NCI-H2081 treated with DMSO at 0.1 percent for 48 hours (cell line): ENCODE data around the gene GSX2.

Experiments used
- DNase-seq: peaks from one replicate; lab custom pipeline; 2025; lab: John Stamatoyannopoulos, UW

Gene GSX2

DNA sequence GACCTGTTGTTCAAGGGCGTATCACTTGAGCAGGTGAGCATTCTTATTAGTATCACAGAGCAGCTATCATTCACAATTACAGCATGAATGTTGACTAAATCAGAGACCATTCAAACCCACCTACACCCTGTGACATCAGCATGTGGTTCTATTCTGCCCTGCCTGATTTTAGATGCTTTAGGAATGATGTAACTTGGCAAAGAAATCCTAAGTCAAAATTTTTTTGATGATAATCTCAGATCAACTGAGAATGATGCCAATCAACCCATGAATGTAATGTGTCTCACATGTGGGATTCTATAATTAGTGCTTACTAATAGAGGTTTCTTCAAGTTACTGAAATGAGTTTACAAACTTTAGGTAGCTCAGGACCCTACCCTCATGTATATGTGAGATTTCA, 22.2 kb upstream of the GSX2 start:
- no peak for DNase-seq

DNA sequence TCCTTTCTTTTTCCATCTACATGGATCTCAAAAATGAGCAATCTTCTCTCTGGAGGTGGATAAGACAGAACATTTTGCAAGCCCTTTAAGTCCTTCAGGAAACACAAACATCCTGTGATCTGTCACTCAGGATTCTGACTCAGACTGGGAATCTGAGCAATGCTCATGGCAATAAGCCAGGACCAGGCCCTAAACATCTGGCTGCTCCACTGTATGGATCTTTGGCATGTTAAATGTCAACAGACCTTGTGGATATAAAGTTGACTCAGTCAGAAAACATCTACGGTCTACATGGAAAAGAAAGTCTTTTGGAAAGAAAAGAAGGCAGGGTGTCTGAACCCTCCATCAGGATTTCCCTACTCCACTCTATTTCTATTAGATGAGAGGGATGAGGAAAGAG, 17.8 kb upstream of the GSX2 start:
- no peak for DNase-seq

DNA sequence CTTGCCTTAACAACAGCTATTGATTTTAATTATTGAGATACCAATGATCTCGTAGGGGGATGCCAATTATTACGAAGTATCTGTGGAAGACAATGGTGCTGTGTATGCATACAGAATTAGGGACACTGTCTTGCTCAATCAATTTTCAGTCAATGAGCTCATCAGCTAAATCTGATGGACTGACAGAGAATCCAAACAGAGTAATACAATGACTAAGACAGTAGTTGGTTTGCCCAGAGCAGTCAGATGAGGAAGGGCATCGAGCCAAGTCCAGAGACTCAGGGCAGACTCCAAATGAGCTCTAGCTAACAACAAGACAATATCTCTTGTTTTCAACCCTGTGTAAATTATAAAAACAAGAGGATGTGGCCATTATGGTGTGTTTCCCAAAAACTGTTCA, 14.7 kb upstream of the GSX2 start:
- no peak for DNase-seq

DNA sequence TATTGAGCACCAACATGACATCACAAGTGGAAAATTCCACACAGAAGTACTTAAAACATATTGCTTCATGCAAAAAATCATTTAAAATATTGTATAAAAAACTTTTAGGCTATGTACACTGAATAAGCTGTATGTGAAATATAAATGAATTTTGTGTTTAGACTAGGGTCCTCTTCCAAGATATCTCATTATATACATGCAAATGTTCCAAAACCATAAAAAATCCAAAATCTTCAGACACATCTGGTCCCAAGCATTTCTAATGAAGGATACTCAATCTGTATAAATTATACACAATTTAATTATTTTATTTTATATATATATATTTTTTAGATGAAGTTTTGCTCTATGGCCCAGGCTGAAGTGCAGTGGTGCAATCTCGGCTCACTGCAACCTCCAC, 10.1 kb upstream of the GSX2 start:
- no peak for DNase-seq

DNA sequence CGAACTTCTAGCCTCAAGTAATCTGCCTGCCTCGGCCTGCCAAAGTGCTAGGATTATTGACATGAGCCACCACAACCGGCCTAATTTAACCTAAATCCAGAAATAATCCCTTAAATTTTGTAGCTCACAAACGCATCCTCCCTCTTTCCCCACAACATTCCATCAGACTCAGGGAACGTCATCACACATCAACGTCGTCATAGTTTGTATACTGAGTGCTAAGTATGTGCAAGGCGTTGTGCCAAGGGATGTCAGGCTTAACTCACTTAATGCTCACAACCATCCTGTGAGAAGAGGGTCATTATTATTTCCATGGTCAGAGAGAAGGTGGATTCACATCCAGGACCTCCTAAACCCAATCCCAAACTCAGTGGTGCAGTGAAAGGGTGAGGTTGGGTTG, 9.6 kb upstream of the GSX2 start:
- DNase-seq, result no peak

DNA sequence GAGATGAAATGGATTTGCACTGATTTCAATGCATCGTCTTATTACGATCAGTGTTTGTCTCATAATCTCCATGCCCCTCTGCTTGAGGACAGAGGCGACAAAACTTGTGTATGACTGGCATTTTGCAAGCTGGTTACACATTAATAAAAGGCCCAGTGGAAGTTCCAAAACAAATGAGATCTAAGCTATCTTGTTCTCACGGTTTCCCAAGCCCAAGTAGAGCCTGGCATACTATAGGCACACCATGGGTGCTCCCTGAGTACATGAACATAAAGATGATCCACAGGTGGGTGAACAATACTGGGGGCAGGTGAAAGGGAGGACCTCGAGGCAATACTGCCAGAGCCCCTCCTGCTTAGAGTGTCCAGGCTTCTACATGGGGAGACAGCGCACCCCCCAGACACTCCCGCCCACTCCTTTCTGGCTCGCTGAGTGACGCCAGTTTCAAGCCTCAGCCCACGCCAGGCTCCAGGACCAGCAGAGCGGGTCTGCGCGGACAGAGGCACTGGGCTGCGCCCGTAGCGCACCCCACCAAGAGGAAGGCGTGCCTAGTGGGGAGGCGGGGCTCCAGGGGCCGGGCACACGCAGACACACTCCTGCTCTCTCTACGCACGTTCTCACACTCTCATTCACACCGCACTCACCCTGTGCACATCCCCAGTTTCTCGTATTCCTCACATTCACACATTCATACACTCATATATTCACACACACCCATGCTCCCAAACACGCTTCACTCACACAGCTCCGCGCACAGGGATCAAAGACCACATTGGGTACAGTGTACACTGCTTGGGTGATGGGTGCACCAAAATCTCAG, 8.9 kb upstream of the GSX2 start:
- DNase-seq, result no peak

DNA sequence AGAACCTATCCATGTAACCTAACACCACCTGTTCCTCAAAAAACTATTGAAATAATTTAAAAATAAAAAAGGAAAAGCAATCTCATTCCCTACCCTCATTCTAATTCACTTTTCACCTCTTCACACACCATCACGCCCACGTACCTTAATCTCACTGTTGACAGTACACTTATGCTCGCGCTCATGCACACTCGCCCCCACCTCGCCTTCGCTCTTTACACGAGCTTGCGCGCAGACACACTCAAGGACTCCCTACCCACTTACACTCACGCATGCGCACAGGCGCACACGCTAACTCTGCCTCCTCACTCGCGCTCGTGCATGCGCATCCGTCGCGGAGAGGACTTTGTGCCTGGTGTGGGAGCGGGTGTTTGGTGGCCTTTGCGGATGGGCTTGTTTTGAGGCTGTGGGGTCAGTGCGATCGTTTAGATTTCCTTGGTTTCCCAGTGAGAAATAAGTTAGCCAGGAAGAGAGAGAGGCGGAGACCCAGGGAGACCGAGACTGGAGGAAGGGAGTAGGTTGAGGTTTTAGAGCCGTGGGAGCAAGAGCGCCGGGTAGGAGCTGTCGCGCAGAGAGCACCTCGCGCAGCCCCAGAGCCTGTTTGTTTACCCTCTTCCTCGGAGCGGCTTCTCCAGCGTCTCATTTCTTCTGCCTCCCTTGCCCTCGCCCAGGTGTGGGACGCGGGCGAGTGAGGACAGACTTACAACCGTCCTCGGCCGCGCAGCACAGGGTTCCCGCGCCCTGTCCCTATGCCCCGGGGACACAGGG, 8.1 kb upstream of the GSX2 start:
- peak; percentile 13 for DNase-seq

DNA sequence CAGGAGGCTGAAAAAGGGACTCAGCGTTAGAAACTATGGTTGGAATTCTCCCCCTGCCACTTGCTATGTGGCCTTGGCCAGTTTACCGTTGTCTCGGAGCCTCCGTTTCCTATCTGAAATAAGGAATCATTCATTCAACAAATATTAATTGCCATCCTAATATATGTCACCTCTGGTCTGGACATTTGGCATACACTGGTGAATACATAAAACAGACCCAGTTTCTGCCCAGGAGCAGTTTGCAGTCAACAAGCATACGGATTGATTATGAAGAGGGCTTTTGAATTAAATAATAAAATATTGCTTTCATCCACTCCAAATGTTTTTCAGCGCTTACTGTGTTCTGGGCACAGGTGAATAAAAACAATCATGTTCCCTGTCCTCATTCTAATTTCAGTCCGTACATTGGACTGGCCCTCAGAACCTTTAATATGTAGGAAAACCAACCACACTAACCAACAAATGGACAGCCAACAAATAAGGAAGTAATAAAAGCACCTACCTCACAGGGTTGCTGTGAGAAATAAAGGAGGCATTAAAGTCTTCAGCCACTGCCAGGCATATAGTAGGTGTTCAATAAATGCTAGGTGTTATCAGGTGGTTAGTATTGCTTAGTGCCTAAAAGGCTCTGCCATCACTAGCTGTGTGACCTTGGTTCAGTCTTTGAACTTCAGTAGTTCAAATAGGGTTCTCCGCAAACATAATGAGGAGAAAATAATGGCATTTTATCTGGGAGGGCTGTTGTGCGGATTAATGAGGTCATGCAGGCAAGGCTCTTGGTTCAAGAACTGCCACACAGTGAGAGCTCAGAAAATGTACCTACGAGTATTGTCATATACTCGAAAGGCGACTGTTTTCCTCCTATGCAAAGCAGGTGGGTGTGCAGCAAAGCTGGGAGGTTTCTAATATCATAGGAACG, 7.3 kb upstream of the GSX2 start:
- no peak for DNase-seq

DNA sequence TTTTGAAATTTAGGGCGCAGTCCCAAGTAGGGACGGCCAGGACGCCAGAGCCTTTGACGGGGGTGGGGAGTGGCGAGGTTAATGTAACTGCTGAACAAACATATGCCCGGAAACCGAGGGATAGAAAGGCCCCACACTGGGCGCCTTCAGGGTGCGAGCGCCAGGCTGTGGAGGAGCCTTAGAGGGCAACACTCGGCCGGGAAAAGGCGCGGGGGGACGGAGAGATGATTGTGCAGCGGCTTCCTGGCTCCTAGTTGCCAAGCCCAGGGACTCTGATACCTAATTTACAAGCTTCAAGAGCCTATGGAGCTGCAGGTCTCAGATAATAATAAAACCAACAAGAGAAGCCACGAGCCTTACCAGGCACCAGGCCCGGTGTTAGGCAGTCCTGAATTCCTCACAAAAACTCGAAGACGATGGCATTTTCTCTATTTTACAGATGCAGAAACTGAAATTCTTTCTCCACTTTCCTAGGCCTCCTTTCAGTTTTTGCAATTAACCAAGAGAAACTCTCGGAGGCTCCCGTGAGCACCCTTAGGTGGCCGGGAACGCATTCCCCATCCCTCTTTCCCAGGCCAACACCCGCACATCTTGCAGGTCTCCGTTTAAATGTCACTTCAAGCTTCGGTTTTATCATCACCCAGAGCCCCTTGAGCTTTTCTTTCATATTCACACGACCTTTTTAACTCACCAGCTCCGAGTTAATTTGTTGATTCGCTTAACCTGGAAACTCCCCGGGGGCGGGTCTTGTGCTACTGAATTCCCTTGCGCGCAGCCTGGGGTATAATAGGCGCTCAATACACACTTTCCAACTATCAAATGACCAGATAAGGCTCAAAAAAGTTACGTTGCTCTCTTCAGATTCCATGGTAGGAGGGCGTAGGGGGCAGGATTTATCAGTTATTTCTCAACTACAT, 6.4 kb upstream of the GSX2 start:
- DNase-seq, result no peak

DNA sequence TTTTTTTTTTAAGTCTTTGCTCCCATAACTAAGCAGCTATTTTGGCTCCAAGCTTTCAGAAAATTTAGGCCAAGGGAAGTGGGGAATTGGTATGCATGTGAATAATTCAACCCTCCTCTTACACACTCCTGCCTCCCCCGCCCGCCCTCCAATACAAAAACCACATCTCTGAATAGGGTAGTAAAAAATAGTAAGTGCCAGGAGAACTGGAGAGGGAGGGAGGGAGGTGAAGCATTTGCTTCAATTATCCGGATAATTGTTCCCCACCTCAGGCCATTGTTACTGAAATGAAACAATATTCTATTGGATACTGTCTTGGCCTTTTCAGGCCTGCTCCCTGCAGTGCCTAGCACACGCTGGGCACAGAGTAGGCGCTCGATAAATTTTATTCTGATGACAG, 5.5 kb upstream of the GSX2 start:
- no peak for DNase-seq

DNA sequence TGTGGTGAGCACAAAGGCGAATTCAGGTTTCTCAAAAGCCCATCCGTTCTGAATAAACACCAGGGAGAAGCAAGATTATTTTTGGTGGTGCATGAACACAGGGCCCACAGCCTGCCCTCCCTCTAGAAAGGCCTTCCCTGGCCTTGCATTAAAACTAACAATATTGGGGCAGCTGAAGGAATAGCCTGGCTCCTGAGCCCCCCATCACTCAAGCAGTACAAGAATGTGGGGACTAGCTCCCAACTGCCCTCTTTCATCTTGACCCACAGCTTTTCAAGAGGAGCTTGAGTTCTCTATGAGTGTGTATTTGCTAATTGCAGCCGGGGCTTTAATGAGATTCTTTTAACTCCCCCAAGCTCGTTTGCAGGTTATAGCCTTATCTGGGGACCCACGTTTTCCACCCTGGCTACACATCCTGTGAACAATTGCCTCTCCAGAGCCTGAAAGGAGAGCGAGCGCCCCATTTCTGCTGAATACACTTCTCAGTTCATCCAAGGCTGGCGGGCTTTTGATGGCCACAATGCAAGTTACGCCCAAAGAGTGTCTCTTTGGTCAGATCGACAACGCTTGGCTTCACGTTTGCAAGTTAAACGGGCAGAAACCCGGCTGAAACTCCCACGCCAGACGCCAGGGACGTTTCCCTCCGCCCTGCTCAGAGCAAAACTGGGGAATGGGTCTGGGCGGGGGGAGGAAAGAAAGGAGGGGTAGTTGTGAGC, 4.7 kb upstream of the GSX2 start:
- no peak for DNase-seq

DNA sequence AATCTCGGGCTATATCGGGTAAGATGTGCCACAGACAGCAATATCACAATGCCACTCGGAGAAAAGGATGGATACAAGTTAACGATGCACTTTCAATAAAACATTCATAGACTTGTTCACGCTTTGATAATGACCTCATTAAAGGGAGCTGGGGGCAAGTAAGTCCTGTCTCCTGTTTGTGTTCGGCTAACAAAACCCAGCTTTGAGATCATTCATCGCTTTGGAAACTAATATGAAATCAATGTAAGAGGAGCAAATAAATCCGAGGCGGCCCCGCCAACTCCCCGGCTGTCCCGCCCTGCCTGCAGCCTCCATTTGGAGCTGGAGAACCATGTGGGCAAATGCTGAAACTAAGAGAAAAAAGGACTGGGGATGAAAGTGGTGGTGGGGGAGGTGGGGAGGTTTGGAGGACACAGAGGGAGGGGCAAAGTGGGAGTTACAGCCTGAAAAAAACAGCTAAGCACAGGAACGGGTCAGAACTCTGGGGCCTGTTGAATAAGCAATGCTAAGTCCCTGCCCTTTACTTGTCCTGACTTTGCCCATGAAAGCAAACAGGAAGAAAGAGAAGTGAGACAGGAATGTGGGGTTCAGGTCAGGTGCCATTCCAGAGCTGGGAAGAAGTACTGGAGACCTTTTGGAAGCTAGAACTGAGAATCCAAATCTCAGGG, 3.5 kb upstream of the GSX2 start:
- DNase-seq, result no peak

DNA sequence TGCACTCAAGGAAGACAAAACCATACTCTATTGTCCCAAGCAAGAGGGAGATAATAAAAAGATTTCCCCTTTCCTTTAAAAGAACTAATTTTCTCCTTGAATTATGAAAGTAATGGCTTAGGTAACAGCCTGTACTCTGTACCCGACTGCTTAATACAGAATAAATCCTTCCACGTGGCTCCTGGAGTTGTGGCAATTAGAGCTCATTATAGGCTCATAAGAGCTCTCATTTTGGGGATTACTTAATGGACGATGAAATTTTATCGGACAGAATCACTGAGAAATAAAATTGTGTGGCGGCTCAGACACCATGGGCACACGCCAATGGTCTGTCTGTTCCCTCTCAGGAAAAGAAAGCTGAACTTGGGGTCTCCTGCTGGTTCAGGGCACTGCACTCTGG, 2.8 kb upstream of the GSX2 start:
- DNase-seq, result no peak

DNA sequence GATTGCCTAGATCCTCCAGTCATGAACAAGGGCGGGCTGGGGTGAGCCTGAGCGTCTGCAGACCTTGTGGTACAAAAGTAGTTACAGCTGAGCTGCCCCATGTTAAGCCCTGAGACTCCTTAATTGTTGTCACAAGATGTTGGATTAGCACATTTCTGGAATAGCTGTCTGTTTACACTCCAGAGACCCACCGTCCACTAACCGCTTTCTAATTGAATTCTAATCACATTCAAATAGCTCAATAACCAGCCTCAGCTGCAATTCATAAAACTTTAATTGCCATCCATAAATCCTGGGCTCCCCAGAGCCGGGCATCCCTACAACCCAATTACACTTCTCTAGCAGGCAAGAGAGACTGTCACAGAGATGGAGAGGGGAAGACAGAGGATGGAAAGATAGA, 1.6 kb upstream of the GSX2 start:
- DNase-seq, result no peak

DNA sequence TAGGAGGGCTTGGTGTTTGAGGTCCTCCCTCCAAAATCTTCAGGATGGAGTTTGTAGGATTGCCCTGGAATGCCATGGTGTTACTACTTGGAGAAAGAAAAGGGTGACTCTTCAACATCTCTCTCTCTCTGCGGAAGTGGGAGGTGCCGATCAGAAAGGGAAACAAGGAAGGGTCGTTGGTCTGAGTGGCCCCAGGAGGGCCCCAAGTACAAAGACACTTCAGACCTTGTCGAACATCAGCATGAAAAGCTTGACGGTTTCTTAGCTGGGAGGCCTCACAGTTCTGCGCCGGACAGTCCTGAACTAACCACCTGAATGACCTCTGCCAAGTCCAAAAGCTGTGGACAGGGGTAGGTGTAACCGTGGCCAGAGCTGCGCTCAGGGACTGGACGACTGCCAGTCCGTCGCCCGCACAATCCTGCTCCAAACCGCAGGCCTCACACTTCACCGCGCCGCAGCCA, 646 bp upstream of the GSX2 start:
- no peak for DNase-seq

DNA sequence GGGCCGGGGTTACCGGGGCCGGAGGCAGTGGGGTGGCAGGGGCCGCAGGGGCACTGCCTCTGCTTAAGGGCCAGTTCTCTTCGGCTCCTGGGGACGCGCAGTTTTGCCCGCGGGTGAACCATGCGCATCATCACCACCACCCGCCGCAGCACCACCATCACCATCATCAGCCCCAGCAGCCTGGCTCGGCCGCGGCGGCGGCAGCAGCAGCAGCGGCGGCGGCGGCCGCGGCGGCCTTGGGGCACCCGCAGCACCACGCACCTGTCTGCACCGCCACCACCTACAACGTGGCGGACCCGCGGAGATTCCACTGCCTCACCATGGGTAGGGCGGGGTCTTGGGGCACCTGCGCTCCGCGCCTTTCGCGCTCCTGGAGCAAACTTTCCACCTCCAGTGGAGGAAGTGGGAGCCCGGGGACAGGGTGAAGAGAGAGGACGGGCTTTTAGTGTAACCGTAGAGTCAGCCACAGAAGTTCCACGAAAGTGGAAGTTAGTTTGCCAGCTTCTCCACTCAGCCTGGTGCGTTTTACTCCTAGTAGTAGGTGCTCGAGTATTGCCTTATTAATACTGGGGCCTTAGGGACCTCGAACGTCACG, 729 bp downstream of the GSX2 start:
- no peak for DNase-seq

DNA sequence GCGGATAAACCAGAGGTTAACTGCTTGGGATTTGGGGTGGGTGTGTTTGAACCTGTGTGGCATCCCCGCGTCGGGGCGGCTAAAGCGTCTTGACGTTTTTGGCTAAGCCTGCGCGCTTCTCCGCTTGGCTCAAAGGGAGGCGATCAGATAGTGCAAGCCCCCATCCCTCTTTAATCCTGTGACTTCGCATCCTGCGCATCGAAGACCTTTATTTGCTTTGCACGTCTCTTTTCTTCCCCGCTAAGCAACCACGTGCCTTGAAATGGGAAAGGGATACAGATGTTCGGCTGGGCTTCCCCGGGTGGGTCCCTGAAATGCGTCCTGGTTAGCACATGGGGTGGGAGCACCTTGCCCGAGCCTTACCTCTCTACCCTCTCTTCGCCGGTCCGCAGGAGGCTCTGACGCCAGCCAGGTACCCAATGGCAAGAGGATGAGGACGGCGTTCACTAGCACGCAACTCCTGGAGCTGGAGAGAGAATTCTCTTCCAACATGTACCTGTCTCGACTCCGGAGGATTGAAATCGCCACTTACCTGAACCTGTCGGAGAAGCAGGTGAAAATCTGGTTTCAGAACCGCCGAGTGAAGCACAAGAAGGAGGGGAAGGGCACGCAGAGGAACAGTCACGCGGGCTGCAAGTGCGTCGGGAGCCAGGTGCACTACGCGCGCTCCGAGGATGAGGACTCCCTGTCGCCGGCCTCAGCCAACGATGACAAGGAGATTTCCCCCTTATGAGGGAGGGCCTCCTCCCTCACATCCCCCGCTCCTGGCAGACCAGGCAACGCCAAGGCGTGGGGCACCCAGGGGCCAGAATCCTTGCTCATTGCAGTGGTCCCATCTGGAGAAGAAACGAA, 1.5 kb downstream of the GSX2 start:
- no peak for DNase-seq

DNA sequence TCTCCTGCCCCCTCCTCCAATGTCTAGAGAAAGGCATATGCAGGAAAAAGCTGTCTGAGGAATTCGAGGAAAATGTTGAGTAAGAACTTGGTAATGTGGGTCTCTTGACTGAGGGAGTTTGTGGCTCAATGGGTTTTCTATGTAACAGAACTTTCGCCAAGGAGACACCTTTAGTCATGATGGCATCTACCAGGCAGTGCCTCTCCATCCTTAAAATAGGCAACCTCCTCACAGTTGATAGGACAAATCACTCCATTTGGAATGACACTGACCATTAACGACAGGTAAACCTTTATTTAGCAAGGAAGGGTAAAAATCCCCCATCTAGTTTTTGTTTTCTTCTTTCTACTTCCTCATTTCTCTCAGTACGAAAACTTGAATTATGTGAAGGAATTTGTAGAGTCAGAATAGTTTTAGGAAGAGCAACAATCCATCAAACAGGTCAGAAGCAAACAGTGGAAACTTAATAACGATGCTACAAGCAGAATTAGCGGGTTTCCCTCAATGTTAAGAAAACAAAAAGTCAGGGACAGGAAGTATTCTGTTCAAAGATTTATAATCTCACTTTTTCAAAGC, 2.7 kb downstream of the GSX2 start:
- DNase-seq, result no peak
